MM.1S (cell line): ENCODE measurements around the gene FAM83E.

Experiments used
- DNase-seq: peaks from one replicate; pipeline ENCODE4 v3.0.0-alpha.2; 2015
- H2AFZ ChIP-seq: fragments of 300-600 bp; sonication (generic); 2 replicates; pipeline ENCODE4 v1.6.0; 2016; ENCODE audit warnings: antibody characterized with exemption, low read length
- H3F3A ChIP-seq: fragments of 300-600 bp; sonication (generic); 2 replicates; pipeline ENCODE4 v1.6.1; 2016; ENCODE audit warnings: mild to moderate bottlenecking, antibody characterized with exemption, low read length, moderate library complexity, mixed read lengths; ENCODE audit not compliant: insufficient read depth
- H3K27ac ChIP-seq: fragments of 300-600 bp; sonication (generic); 2 replicates; pipeline ENCODE4 v1.5.1; 2016; ENCODE audit warnings: mild to moderate bottlenecking, low read length
- H3K27me3 ChIP-seq: fragments of 300-600 bp; sonication (generic); replicated peaks from 2 replicates; pipeline ENCODE4 v1.6.0; 2016; ENCODE audit warnings: low read length; ENCODE audit not compliant: insufficient read depth
- H3K36me3 ChIP-seq: fragments of 300-600 bp; sonication (generic); replicated peaks from 2 replicates; pipeline ENCODE4 v1.6.1; 2016; ENCODE audit warnings: mild to moderate bottlenecking, low read length, mixed read lengths; ENCODE audit not compliant: insufficient read depth
- H3K4me1 ChIP-seq: fragments of 300-600 bp; sonication (generic); 2 replicates; pipeline ENCODE4 v1.6.1; 2016; ENCODE audit warnings: low read length, mixed read lengths
- H3K4me2 ChIP-seq: fragments of 300-600 bp; sonication (generic); 2 replicates; pipeline ENCODE4 v1.6.0; 2016; ENCODE audit warnings: low read depth, low read length
- H3K4me3 ChIP-seq: fragments of 300-600 bp; sonication (generic); 2 replicates; pipeline ENCODE4 v1.5.1; 2016; ENCODE audit warnings: low read length, mixed read lengths
- H3K79me2 ChIP-seq: fragments of 300-600 bp; sonication (generic); 2 replicates; pipeline ENCODE4 v1.6.1; 2016; ENCODE audit warnings: mixed run types, low read length, mixed read lengths
- H3K9ac ChIP-seq: fragments of 300-600 bp; sonication (generic); 2 replicates; pipeline ENCODE4 v1.6.1; 2016; ENCODE audit warnings: low read length, mixed read lengths
- H3K9me2 ChIP-seq: fragments of 300-600 bp; sonication (generic); replicated peaks from 2 replicates; pipeline ENCODE4 v1.6.1; 2016; ENCODE audit warnings: mild to moderate bottlenecking, low read length, mixed read lengths; ENCODE audit not compliant: insufficient read depth
- H3K9me3 ChIP-seq: fragments of 300-600 bp; sonication (generic); replicated peaks from 2 replicates; pipeline ENCODE4 v1.6.1; 2016; ENCODE audit warnings: mild to moderate bottlenecking, low read length, mixed read lengths; ENCODE audit not compliant: insufficient read depth
- H4K20me1 ChIP-seq: fragments of 300-600 bp; sonication (generic); 2 replicates; pipeline ENCODE4 v1.6.1; 2016; ENCODE audit warnings: mild to moderate bottlenecking, low read length, moderate library complexity, mixed read lengths; ENCODE audit not compliant: insufficient read depth
- CTCF ChIP-seq: fragments of 300-600 bp; sonication (generic); IDR thresholded peaks from 2 replicates; pipeline ENCODE4 v1.5.1; 2016; ENCODE audit warnings: antibody characterized with exemption, low read length, mixed read lengths
- EZH2 ChIP-seq: fragments of 300-600 bp; sonication (generic); optimal IDR thresholded peaks from 2 replicates; pipeline ENCODE3; 2017; ENCODE audit warnings: low read depth, mild to moderate bottlenecking, antibody characterized with exemption, low read length, mixed read lengths
- EZH2phosphoT487 ChIP-seq: fragments of 300-600 bp; sonication (generic); IDR thresholded peaks from 2 replicates; pipeline ENCODE4 v1.6.1; 2018; ENCODE audit warnings: antibody characterized with exemption, low read length

Gene FAM83E

GRCh38 chr19:48644355-48644754 lies 29.5 kb upstream of the FAM83E start:
- Histone ChIP-seq H3K9me2 (no peaks in the 10 kb centered on the region), H3K36me3 (no peaks in the 10 kb centered on the region), H3K27ac (no peak overlapping the region), H3K9me3 (no peaks in the 10 kb centered on the region), H3K4me3 (no peak overlapping the region), H2AFZ (no peak overlapping the region), H3F3A (no peaks in the 10 kb centered on the region; the same call in 1 of the 2 replicates), H3K9ac (no peak overlapping the region), H3K27me3 (peaks cover 39% of the 10 kb centered on the region), H3K4me2 (no peak overlapping the region), H3K79me2 (no peaks in the 10 kb centered on the region), H3K4me1 (peaks cover 5% of the 10 kb centered on the region; the same call in 1 of the 2 replicates), H4K20me1 (no peaks in the 10 kb centered on the region)
- no peak for TF ChIP-seq EZH2
- no peak for TF ChIP-seq EZH2phosphoT487
- TF ChIP-seq CTCF, result no peak
- no peak for DNase-seq

GRCh38 chr19:48642862-48643261 lies 28.0 kb upstream of the FAM83E start:
- no peak overlapping the region for H3K27ac ChIP-seq
- no peaks in the 10 kb centered on the region; the same call in 1 of the 2 replicates for H3F3A ChIP-seq
- no peaks in the 10 kb centered on the region for H3K9me2 ChIP-seq
- no peak overlapping the region for H3K9ac ChIP-seq
- H3K4me2 ChIP-seq, result no peak overlapping the region
- TF ChIP-seq EZH2 (no peak), CTCF (no peak), EZH2phosphoT487 (no peak)
- peaks cover 33% of the 10 kb centered on the region for H3K27me3 ChIP-seq
- DNase-seq, result no peak
- no peaks in the 10 kb centered on the region for H4K20me1 ChIP-seq
- no peaks in the 10 kb centered on the region for H3K79me2 ChIP-seq
- no peak overlapping the region for H2AFZ ChIP-seq
- H3K9me3 ChIP-seq, result no peaks in the 10 kb centered on the region
- no peak overlapping the region for H3K4me3 ChIP-seq
- H3K4me1 ChIP-seq, result peaks cover 10% of the 10 kb centered on the region
- no peaks in the 10 kb centered on the region for H3K36me3 ChIP-seq

GRCh38 chr19:48641850-48642249 lies 27.0 kb upstream of the FAM83E start:
- H3K9me2 ChIP-seq, result no peaks in the 10 kb centered on the region
- H3K4me2 ChIP-seq, result no peak overlapping the region
- no peaks in the 10 kb centered on the region for H3K36me3 ChIP-seq
- no peak overlapping the region for H2AFZ ChIP-seq
- H3F3A ChIP-seq, result peaks cover 4% of the 10 kb centered on the region
- no peak overlapping the region for H3K27ac ChIP-seq
- H4K20me1 ChIP-seq, result no peaks in the 10 kb centered on the region
- TF ChIP-seq EZH2phosphoT487 (no peak), EZH2 (no peak), CTCF (no peak)
- H3K4me3 ChIP-seq, result no peak overlapping the region
- H3K27me3 ChIP-seq, result peaks cover 30% of the 10 kb centered on the region
- no peaks in the 10 kb centered on the region for H3K9me3 ChIP-seq
- H3K4me1 ChIP-seq, result peaks cover 6% of the 10 kb centered on the region
- no peak overlapping the region for H3K9ac ChIP-seq
- no peaks in the 10 kb centered on the region for H3K79me2 ChIP-seq
- no peak for DNase-seq
